PC-9 (cell line): ENCODE results near the gene ALKBH6.

Experiments used
- EZH2 ChIP-seq: fragments of 200-600 bp; sonication (generic); IDR thresholded peaks from 2 replicates; pipeline ENCODE4 v1.8.0; 2017; ENCODE audit warnings: antibody characterized with exemption, low read depth
- TF ChIP-seq, protein P1 (sequence below): fragments of 200-600 bp; sonication (generic); conservative IDR thresholded peaks from 2 replicates; pipeline ENCODE4 v1.6.1; 2017; ENCODE audit warnings: mixed run types, antibody characterized with exemption, mild to moderate bottlenecking, moderate library complexity

DNA sequence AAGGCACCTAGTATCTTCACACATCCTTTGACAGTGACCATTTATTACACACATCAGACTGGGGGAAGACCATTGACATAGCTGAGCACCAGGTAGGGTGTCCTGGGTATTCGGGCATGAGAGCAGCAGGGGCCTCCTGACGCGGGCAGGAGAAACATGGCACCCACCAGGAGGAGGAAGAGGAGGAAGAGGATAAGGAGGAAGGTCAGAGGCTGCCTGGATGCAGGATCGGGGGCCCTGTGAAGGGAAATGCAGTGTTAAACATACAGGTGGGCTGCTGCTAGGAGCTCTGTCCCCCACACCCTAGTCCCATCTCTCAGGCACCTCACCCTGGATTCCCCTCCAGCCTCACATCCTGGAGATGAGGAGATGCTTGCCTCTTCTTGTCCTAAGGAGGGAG lies 10.7 kb downstream of the ALKBH6 start:
- TF ChIP-seq, protein P1, sequence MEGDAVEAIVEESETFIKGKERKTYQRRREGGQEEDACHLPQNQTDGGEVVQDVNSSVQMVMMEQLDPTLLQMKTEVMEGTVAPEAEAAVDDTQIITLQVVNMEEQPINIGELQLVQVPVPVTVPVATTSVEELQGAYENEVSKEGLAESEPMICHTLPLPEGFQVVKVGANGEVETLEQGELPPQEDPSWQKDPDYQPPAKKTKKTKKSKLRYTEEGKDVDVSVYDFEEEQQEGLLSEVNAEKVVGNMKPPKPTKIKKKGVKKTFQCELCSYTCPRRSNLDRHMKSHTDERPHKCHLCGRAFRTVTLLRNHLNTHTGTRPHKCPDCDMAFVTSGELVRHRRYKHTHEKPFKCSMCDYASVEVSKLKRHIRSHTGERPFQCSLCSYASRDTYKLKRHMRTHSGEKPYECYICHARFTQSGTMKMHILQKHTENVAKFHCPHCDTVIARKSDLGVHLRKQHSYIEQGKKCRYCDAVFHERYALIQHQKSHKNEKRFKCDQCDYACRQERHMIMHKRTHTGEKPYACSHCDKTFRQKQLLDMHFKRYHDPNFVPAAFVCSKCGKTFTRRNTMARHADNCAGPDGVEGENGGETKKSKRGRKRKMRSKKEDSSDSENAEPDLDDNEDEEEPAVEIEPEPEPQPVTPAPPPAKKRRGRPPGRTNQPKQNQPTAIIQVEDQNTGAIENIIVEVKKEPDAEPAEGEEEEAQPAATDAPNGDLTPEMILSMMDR: no peak
- no peak for TF ChIP-seq EZH2
